NCI-H1694 treated with DMSO at 0.1 percent for 48 hours (cell line): Measurements from ENCODE around the gene STK32B.

Source experiments
- DNase-seq: peaks from one replicate; lab custom pipeline; 2025; lab: John Stamatoyannopoulos, UW

STK32B gene

GRCh38 chr4:5532100-5532499, 480.8 kb downstream of the STK32B start:
- DNase-seq, result no peak

DNA sequence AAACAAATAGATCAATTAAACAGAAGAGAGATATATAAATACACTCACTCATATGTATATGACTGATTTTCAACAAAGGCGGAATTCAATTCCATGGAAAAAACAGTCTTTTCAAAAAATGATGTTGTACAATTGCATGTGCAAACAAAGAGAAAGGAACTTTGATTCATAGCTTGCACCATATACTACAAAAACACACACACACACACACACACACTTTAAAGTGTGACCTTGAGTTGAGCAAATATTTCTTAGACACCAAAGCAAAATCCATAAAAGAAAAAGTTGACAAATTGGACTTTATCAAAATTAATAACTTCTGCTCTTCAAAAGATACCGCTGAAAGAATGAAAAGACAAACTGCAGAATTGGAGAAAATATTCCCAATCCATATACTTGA, 488.3 kb downstream of the STK32B start:
- no peak for DNase-seq

- no peak for DNase-seq
Measured at GRCh38 chr4:5541169-5541568, 489.9 kb downstream of the STK32B start.

GRCh38 chr4:5543681-5544080, 492.4 kb downstream of the STK32B start:
- DNase-seq, result no peak

DNA sequence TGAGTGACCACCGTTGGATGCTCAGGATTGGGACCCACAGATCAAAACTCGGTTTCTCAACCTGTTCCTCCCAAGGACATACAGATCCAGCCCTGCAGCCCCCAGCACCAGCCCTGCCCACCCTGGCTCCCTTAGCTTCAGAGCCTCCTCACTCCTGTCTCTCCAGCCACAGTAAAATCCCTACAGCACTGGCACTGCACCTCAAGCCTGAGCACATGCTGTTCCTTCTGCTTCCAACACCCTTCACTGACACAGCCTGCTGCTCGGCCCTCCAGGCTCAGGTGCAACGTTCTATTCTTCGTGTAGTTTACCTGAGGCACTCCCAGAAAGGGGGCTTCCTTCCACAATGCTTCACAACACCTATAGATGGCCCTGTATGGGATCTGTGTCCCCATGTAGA, 493.5 kb downstream of the STK32B start:
- DNase-seq, result no peak

DNA sequence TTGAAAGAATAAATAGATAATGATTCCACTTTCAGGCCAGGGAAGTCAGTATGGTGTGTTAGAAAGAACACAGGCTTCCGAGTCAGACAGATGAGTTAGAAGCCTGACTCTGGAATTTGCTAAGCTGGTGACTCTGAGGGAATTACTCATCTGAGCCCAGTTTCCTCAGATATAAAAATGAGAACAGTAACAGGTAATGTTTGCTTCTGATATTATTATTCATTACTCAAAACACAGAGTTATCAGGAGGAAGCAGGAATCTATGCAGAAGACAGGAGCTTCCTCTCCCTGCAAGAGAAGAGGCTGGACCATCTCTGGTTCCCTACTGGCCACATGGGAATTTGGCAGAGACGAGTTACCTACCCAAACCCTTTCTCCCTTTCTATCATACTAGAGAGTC, 494.0 kb downstream of the STK32B start:
- DNase-seq, result no peak

GRCh38 chr4:5547651-5548249, 496.5 kb downstream of the STK32B start:
- no peak for DNase-seq
